Measurements from ENCODE around the gene PSMD6. TPM values are rescaled to one million over a fixed set of nuclear protein-coding genes. Genes with fewer than 3 reads are reported as not detected.

PSMD6 gene
- total and polyA plus RNA-seq, 4 donors, result 59.1 to 78.9 (median 66.0) TPM

DNA sequence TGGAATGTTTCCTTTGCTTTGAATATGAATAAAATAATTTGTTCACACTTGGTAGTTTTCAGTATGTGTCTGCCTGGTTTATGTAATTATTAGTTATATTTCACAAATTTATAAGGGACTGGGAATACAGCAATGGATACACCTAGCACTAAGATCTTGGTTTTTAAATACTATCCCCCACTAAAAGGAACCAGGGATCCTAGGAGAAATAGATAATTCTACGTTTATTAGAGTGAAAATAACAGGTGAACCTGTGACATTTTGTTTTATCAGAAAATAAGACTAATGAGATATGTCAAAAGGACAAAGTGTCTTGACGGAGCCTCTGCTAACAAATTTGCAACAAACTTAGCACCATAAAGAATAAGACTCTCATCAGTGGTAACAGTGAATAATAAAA lies 3.4 kb downstream of the PSMD6 start:
- H3K4me3 ChIP-seq, result no peak overlapping the region
- ATAC-seq (ENCODE audit: insufficient read depth, low FRiP score) (no peak), DNase-seq (no peak)
- H3K27me3 ChIP-seq (ENCODE audit: control insufficient read depth in 3 of 3, insufficient read depth in 3 of 3, low read length in 2 of 3), result no peaks in the 10 kb centered on the region
- H3K27ac ChIP-seq (ENCODE audit: low read depth in 1 of 2, low read length in 1 of 2), result no peak overlapping the region
- no peak overlapping the region for H3K9ac ChIP-seq (ENCODE audit: insufficient read depth in 1 of 2, low read length in 2 of 2)
- H3K9me3 ChIP-seq (ENCODE audit: control insufficient read depth in 4 of 4, insufficient read depth in 3 of 4, low read length in 3 of 4), result no peaks in the 10 kb centered on the region
- H3K4me1 ChIP-seq (ENCODE audit: control insufficient read depth in 5 of 5, insufficient read depth in 5 of 5, low read length in 5 of 5), result peaks cover 0 to 15% (median 5%) of the 10 kb centered on the region in 5 donors
- peaks cover 0 to 46% (median 29%) of the 10 kb centered on the region in 4 donors for H3K36me3 ChIP-seq (ENCODE audit: control insufficient read depth in 4 of 4, insufficient read depth in 4 of 4, low read length in 4 of 4)
- WGBS, 2 donors, result 90 to 97% methylated on average over 2 of the region's 2 CpGs
- TF ChIP-seq CTCF (IDR thresholded peaks at IDR 0.05; ENCODE audit: control extremely low read depth, extremely low read depth), result no peak

DNA sequence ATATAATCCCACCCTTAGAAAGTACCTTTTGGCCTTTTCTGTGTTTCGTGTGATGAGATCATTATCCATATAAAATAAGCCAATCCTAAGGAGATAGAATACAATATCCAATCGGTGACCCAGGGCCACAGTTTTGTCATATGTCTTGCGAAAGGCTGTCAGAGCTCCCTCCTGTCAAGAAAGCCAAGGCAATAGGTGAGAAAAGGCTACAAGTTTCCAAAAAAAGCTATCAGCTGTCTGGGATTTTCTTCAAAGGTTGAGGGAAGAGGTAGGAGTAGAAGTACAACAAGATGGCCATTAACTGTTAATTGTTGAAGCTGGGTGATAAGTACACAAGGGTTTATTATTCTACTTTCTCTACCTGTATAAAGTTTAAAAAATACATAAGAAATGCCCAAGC lies 4.0 kb downstream of the PSMD6 start:
- Histone ChIP-seq H3K27me3 (ENCODE audit: control insufficient read depth in 3 of 3, insufficient read depth in 3 of 3, low read length in 2 of 3) (no peaks in the 10 kb centered on the region), H3K4me3 (no peak overlapping the region), H3K9me3 (ENCODE audit: control insufficient read depth in 4 of 4, insufficient read depth in 3 of 4, low read length in 3 of 4) (no peaks in the 10 kb centered on the region), H3K36me3 (ENCODE audit: control insufficient read depth in 4 of 4, insufficient read depth in 4 of 4, low read length in 4 of 4) (peaks cover 4 to 52% (median 33%) of the 10 kb centered on the region in 4 donors), H3K27ac (ENCODE audit: low read depth in 1 of 2, low read length in 1 of 2) (no peak overlapping the region), H3K9ac (ENCODE audit: insufficient read depth in 1 of 2, low read length in 2 of 2) (no peak overlapping the region), H3K4me1 (ENCODE audit: control insufficient read depth in 5 of 5, insufficient read depth in 5 of 5, low read length in 5 of 5) (peaks cover 0 to 15% (median 5%) of the 10 kb centered on the region in 5 donors)
- ATAC-seq (ENCODE audit: insufficient read depth, low FRiP score) (no peak), DNase-seq (no peak)
- WGBS, 2 donors, result 88 to 91% methylated on average over 3 of the region's 3 CpGs
- no peak for TF ChIP-seq CTCF (IDR thresholded peaks at IDR 0.05; ENCODE audit: control extremely low read depth, extremely low read depth)

DNA sequence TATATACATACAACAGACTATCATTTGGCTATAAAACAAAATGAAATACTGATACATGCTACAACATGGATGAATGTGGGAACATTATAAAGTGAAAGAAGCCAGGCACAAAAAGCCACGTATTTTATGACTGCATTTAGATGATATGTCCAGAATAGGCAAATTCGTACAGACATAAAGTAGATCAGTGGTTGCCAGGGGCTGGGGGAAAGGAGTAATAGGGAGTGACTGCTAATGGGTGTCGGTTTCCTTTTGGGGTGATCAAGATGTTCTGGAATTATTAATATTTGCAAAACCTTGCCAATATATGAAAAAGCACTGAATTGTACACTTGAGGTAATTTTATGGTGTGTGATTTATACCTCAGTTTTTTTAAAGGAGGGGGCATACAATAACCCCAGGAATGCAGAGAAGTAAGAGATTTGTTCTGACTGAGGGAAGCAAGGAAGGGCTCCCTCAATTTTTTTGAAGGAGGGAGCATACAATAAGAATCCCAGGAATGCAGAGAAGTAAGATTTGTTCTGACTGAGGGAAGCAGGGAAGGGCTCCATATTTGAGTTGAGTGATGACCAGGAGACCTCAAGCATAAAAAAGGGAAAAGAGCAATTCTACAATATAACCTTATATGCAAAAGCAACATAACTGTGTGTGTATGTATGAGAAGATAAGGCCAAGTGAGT lies 6.2 kb downstream of the PSMD6 start:
- ATAC-seq (ENCODE audit: insufficient read depth, low FRiP score) (no peak), DNase-seq (no peak)
- Histone ChIP-seq H3K36me3 (ENCODE audit: control insufficient read depth in 4 of 4, insufficient read depth in 4 of 4, low read length in 4 of 4) (peaks cover 9 to 73% (median 49%) of the 10 kb centered on the region in 4 donors), H3K9ac (ENCODE audit: insufficient read depth in 1 of 2, low read length in 2 of 2) (no peak overlapping the region), H3K27ac (ENCODE audit: low read depth in 1 of 2, low read length in 1 of 2) (no peak overlapping the region), H3K4me1 (ENCODE audit: control insufficient read depth in 5 of 5, insufficient read depth in 5 of 5, low read length in 5 of 5) (peaks cover 0 to 13% (median under 1%) of the 10 kb centered on the region in 5 donors), H3K9me3 (ENCODE audit: control insufficient read depth in 4 of 4, insufficient read depth in 3 of 4, low read length in 3 of 4) (no peaks in the 10 kb centered on the region), H3K27me3 (ENCODE audit: control insufficient read depth in 3 of 3, insufficient read depth in 3 of 3, low read length in 2 of 3) (no peaks in the 10 kb centered on the region), H3K4me3 (no peak overlapping the region)
- 83 to 94% methylated on average over 3 of the region's 3 CpGs for WGBS, 2 donors
- no peak for TF ChIP-seq CTCF (IDR thresholded peaks at IDR 0.05; ENCODE audit: control extremely low read depth, extremely low read depth)

Data from lung (tissue), 12 donors.